PC-9 (cell line): ENCODE results near the gene AAK1. TPM values are rescaled to one million over a fixed set of nuclear protein-coding genes. Genes with fewer than 3 reads are reported as not detected.
A peak's percentile ranks its signal among the peaks of the same experiment; 100 is the strongest.

Source experiments
- BruUV-seq: library from RNA; stranded (reverse); fragments of 400-500 nt; replicated peaks from 2 replicates; lab custom pipeline; 2021; lab: Mats Ljungman, UMichigan
- CTCF ChIA-PET: fragments of 300-600 bp; sonication (Branson Sonifier 250); formaldehyde crosslinking; loops from one replicate; lab custom pipeline; 2022; ENCODE audit warnings: antibody characterized with exemption; lab: Charles Lee
- POLR2A ChIA-PET: fragments of 300-600 bp; sonication (Branson Sonifier 250); formaldehyde crosslinking; loops from one replicate; lab custom pipeline; 2022; ENCODE audit warnings: antibody characterized with exemption; ENCODE audit not compliant: unreplicated experiment; lab: Charles Lee
- DNase-seq, 2 experiments: peaks; one replicate each; pipeline versions ENCODE4 v3.0.0 to v3.0.0-alpha.2; 2015 to 2022; ENCODE audit warnings: mixed read lengths in 1 of 2
- H2AFZ ChIP-seq: fragments of 200-600 bp; sonication (generic); 2 replicates; pipeline ENCODE4 v1.8.1; 2017; ENCODE audit warnings: antibody characterized with exemption
- H3F3A ChIP-seq: fragments of 200-600 bp; sonication (generic); 2 replicates; pipeline ENCODE4 v1.8.1; 2017; ENCODE audit warnings: antibody characterized with exemption, mild to moderate bottlenecking, low read depth; ENCODE audit not compliant: insufficient read depth
- H3K27ac ChIP-seq: fragments of 200-600 bp; sonication (generic); 2 replicates; pipeline ENCODE4 v1.6.1; 2016; ENCODE audit warnings: mixed run types
- H3K27me3 ChIP-seq: fragments of 200-600 bp; sonication (generic); 2 replicates; pipeline ENCODE4 v1.6.1; 2016; ENCODE audit warnings: low read depth, mixed run types; ENCODE audit not compliant: insufficient read depth
- H3K36me3 ChIP-seq: fragments of 200-600 bp; sonication (generic); 2 replicates; pipeline ENCODE4 v1.6.1; 2016; ENCODE audit warnings: low read depth, mixed run types
- H3K4me1 ChIP-seq: fragments of 200-600 bp; sonication (generic); replicated peaks from 2 replicates; pipeline ENCODE4 v1.6.1; 2016; ENCODE audit warnings: mixed run types; ENCODE audit not compliant: insufficient read depth
- H3K4me2 ChIP-seq: fragments of 200-600 bp; sonication (generic); 2 replicates; pipeline ENCODE4 v1.6.1; 2017; ENCODE audit warnings: mixed run types
- H3K4me3 ChIP-seq: fragments of 200-600 bp; sonication (generic); 2 replicates; pipeline ENCODE4 v1.6.1; 2016; ENCODE audit warnings: mixed run types
- H3K79me2 ChIP-seq: fragments of 200-600 bp; sonication (generic); 2 replicates; pipeline ENCODE4 v1.6.1; 2017; ENCODE audit warnings: low read depth, mixed run types
- H3K9me2 ChIP-seq: fragments of 200-600 bp; sonication (generic); 2 replicates; pipeline ENCODE4 v1.8.1; 2017; ENCODE audit warnings: mild to moderate bottlenecking; ENCODE audit not compliant: insufficient read depth
- H3K9me3 ChIP-seq: fragments of 200-600 bp; sonication (generic); 2 replicates; pipeline ENCODE4 v1.8.1; 2016; ENCODE audit warnings: low read depth; ENCODE audit not compliant: insufficient read depth
- H4K20me1 ChIP-seq: fragments of 200-600 bp; sonication (generic); 2 replicates; pipeline ENCODE4 v1.8.1; 2017; ENCODE audit not compliant: insufficient read depth
- EZH2 ChIP-seq: fragments of 200-600 bp; sonication (generic); IDR thresholded peaks from 2 replicates; pipeline ENCODE4 v1.8.0; 2017; ENCODE audit warnings: antibody characterized with exemption, low read depth
- intact Hi-C: fragments of 100-400 bp; cut with micrococcal nuclease; formaldehyde crosslinking; loops from one replicate; pipeline ENCODE4 v1.10.0; 2022; ENCODE audit not compliant: unreplicated experiment
- total RNA-seq: library from RNA; stranded (reverse); gene quantifications from 2 replicates; pipeline ENCODE4 v1.2.3, GENCODE V29; 2021
- TF ChIP-seq, protein P1 (sequence below): fragments of 200-600 bp; sonication (generic); conservative IDR thresholded peaks from 2 replicates; pipeline ENCODE4 v1.6.1; 2017; ENCODE audit warnings: mixed run types, antibody characterized with exemption, mild to moderate bottlenecking, moderate library complexity

AAK1 gene
- total RNA-seq, 1 experiment from 2014 or later: 66.6 TPM

DNA sequence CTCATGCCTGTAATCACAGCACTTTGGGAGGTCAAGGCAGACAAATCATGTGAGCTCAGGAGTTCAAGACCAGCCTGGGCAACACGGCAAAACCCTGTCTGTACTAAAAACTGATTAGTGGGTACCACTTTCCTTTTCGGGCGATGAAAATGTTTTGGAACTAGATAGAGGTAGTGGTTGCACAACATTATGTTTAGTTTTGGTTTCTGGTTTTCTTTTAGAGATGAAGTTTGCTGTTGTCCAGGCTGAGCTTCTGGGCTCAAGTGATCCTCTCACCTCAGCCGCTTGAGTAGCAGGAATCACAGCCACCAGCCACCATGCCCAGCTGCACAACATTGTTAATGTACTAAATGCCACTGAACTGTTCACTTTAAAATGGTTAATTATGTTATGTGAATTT lies 27.6 kb downstream of the AAK1 start:
- Histone ChIP-seq H3K27me3 (no peaks in the 10 kb centered on the region), H3K4me3 (no peak overlapping the region), H3K27ac (peak overlapping the region; percentile 76), H3K79me2 (peaks cover 91% of the 10 kb centered on the region), H3K9me3 (no peaks in the 10 kb centered on the region; the same call in 1 of the 2 replicates), H3K9me2 (no peaks in the 10 kb centered on the region), H3K4me2 (peak overlapping the region; percentile 75), H4K20me1 (no peaks in the 10 kb centered on the region), H2AFZ (no peak overlapping the region), H3F3A (peaks cover 34% of the 10 kb centered on the region), H3K4me1 (peaks cover 64% of the 10 kb centered on the region), H3K36me3 (peaks cover 27% of the 10 kb centered on the region; the same call in 1 of the 2 replicates)
- ChIA-PET CTCF (interaction anchor here (0.7 kb wide), 1 partner anchor 50 kb away, joined by 4 read pairs; no protein-coding TSS in a partner anchor), POLR2A (no interaction called here)
- intact Hi-C loops: loop anchor here (1.0 to 2.0 kb wide), 3 partner anchors 26 to 49 kb away; partner anchors contain the start of gene AAK1
- no TSS peak for BruUV-seq
- TF ChIP-seq, protein P1, sequence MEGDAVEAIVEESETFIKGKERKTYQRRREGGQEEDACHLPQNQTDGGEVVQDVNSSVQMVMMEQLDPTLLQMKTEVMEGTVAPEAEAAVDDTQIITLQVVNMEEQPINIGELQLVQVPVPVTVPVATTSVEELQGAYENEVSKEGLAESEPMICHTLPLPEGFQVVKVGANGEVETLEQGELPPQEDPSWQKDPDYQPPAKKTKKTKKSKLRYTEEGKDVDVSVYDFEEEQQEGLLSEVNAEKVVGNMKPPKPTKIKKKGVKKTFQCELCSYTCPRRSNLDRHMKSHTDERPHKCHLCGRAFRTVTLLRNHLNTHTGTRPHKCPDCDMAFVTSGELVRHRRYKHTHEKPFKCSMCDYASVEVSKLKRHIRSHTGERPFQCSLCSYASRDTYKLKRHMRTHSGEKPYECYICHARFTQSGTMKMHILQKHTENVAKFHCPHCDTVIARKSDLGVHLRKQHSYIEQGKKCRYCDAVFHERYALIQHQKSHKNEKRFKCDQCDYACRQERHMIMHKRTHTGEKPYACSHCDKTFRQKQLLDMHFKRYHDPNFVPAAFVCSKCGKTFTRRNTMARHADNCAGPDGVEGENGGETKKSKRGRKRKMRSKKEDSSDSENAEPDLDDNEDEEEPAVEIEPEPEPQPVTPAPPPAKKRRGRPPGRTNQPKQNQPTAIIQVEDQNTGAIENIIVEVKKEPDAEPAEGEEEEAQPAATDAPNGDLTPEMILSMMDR: no peak
- TF ChIP-seq EZH2: no peak
- no peak for DNase-seq

DNA sequence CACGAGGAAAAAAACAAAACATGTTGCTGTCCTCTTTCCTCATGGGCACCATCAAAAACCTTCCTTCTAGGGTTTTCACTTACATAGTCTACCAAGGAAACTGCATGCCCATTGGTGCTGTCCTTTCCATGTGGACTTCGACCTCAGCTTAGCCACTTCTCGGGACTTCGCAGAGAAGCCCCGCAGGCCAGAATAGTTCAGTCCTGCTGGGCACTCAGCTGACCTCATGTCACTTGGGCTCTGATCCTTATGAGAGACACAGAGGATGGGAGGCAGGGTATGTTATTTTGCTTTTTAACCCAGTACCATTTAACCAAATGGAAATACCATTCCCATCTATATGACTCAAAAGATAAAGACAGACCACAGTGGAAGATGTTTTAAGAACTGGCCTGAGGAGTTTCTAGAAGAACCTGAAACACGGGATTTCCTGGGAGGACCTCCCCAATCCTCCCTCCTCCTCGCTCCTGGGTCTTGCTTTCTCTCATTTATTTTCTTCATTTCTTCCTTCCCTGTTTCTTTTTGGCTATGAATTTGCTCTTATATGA lies 28.4 kb downstream of the AAK1 start:
- Histone ChIP-seq H3K36me3 (peaks cover 31% of the 10 kb centered on the region; the same call in 1 of the 2 replicates), H3K4me1 (peaks cover 64% of the 10 kb centered on the region), H3K4me2 (peak overlapping the region; percentile 75), H3K9me3 (peaks cover 2% of the 10 kb centered on the region; the same call in 1 of the 2 replicates), H3F3A (peaks cover 34% of the 10 kb centered on the region), H3K27me3 (no peaks in the 10 kb centered on the region), H3K4me3 (peak overlapping the region; percentile 7; the same call in 1 of the 2 replicates), H2AFZ (no peak overlapping the region), H3K79me2 (peaks cover 91% of the 10 kb centered on the region), H3K9me2 (no peaks in the 10 kb centered on the region), H3K27ac (peak overlapping the region; percentile 76), H4K20me1 (no peaks in the 10 kb centered on the region)
- DNase-seq: peak; percentile 35 to 89
- POLR2A ChIA-PET: no interaction called here
- BruUV-seq: no TSS peak
- intact Hi-C loops: no loop called here
- no peak for TF ChIP-seq EZH2
- TF ChIP-seq, protein P1: no peak
- CTCF ChIA-PET: no interaction called here

DNA sequence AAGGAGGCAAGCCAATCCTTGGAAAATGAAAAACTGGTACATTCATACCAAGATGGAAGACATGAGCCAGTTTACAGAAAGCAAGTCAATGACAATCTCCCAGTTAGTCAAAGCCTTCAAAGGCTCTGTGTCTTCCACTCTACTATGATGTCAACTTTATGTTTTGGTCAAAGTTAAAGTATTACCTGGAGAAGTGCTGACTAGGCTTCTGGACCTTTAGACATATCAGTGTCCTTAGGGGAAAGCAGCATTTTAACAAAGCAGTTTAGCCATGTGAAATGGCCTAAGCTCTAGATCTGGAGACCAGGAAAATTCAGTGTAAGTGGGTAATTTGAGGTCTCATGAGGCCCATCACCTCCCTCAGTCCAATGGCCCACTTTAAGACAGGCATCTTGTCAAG lies 30.8 kb downstream of the AAK1 start:
- H3K79me2 ChIP-seq: peaks cover 94% of the 10 kb centered on the region
- H3K27me3 ChIP-seq: no peaks in the 10 kb centered on the region
- BruUV-seq: no TSS peak
- ChIA-PET CTCF (no interaction called here), POLR2A (no interaction called here)
- peaks cover 43% of the 10 kb centered on the region for H3K4me1 ChIP-seq
- TF ChIP-seq, protein P1: no peak
- TF ChIP-seq EZH2: no peak
- intact Hi-C loops: no loop called here
- H3F3A ChIP-seq: peaks cover 31% of the 10 kb centered on the region
- no peak overlapping the region for H3K4me2 ChIP-seq
- no peak overlapping the region for H2AFZ ChIP-seq
- H3K9me2 ChIP-seq: no peaks in the 10 kb centered on the region
- peaks cover 31% of the 10 kb centered on the region; the same call in 1 of the 2 replicates for H3K36me3 ChIP-seq
- H3K9me3 ChIP-seq: peaks cover 5% of the 10 kb centered on the region; the same call in 1 of the 2 replicates
- no peaks in the 10 kb centered on the region for H4K20me1 ChIP-seq
- H3K4me3 ChIP-seq: no peak overlapping the region
- no peak for DNase-seq
- no peak overlapping the region for H3K27ac ChIP-seq
